Measurements from ENCODE around the gene NR2C1. TPM values are rescaled to one million over a fixed set of nuclear protein-coding genes. Genes with fewer than 3 reads are reported as not detected.
"Not testable (repeated sequence)": the region's sequence is repeated elsewhere in the genome, so short reads cannot be mapped to it uniquely, and the experiment has no call there.

NR2C1 gene
- total RNA-seq, 1 donor: 26.8 TPM

DNA sequence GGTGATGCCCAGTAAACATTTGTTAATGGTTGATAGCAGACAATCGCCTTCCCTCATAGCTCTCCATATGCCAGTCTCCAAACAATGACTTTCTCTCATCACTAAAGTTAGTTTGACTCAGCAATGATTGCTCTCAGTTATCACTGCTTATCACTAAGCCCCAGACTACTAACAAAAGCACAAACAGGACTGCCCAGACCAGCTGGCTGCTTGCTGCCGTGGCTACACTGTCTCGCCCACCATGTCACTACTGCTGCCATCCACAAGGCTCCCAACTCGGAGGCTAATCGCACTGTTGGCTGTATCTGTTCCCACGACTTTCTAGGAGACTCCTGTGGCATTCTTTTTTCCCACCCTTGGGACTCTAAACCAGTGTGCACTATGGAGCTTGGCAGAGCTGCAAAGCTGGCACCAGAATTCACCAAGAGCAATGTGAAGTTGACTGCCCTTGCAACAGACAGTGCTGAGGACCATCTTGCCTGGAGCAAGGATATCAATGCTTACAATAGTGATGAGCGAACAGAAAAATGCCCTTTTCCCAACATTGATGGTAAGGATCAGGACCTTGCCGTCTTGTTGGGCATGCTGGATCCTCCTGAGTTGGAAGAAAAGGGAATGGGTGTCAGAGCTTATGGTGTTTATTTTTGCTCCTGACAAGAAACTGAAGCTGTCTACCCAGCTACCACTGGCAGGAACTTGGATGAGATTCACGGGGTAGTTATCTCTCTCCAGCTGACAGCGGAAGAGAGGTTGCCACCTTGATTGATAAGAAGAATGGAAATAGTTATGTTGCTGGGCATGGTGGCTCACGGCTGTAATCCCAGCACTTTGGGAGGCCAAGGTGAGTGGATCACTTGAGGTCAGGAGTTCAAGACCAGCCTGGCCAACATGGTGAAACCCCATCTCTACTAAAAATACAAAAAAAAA, 27.1 kb upstream of the NR2C1 start:
- DNase-seq (ENCODE audit: low read depth): peak; percentile 16
- TF ChIP-seq CTCF (IDR thresholded peaks at IDR 0.05; ENCODE audit: insufficient read depth, low read depth, low read length): no peak
- no peak overlapping the region for H3K4me3 ChIP-seq (ENCODE audit: low read depth, low read length)

GRCh38 chr12:95099270-95099790, 25.9 kb upstream of the NR2C1 start:
- H3K4me3 ChIP-seq (ENCODE audit: low read depth, low read length): no peak overlapping the region
- TF ChIP-seq CTCF (IDR thresholded peaks at IDR 0.05; ENCODE audit: insufficient read depth, low read depth, low read length): no peak
- no peak for DNase-seq (ENCODE audit: low read depth)

GRCh38 chr12:95096852-95097251, 23.4 kb upstream of the NR2C1 start:
- peak; percentile 80 for DNase-seq (ENCODE audit: low read depth)
- no peak overlapping the region for H3K4me3 ChIP-seq (ENCODE audit: low read depth, low read length)
- TF ChIP-seq CTCF (IDR thresholded peaks at IDR 0.05; ENCODE audit: insufficient read depth, low read depth, low read length): no peak

DNA sequence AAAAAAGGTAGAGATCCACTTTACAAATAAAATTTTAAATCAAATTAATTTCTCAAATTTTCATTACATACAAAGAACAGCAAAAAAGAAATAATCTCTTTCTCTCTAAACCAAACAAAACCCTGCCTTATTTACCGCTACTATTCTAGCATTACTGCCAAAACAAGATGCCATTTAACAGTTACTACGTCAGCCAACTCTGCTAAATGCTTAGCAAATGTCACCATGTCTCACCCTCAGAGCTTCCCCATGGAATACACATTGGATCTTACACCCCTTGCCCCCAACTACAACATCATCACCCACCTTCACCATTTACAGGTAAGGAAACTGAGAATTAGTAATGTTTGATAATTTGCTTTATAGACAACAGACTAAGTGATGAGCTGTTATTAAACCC, 23.0 kb upstream of the NR2C1 start:
- no peak for TF ChIP-seq CTCF (IDR thresholded peaks at IDR 0.05; ENCODE audit: insufficient read depth, low read depth, low read length)
- no peak overlapping the region for H3K4me3 ChIP-seq (ENCODE audit: low read depth, low read length)
- no peak for DNase-seq (ENCODE audit: low read depth)

DNA sequence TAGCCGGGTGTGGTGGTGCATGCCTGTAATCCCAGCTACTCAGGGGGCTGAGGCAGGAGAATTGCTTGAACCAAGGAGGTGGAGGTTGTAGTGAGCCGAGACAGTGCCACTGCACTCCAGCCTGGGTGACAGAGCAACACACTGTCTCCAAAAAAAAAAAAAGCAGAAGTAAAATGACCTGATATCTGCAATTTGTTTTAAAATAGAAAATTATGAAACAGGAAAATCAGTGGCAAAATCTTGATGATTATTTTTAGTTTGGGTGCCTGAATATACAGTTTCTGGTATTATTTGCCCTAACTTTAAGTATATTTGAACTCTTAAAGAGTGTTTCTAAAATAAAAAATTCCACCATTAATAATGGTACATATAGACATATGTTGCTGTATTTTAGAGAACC, 22.4 kb upstream of the NR2C1 start:
- not testable (repeated sequence) for DNase-seq (ENCODE audit: low read depth); H3K4me3 ChIP-seq (ENCODE audit: low read depth, low read length)

- TF ChIP-seq CTCF (IDR thresholded peaks at IDR 0.05; ENCODE audit: insufficient read depth, low read depth, low read length): no peak
- no peak for DNase-seq (ENCODE audit: low read depth)
- no peak overlapping the region for H3K4me3 ChIP-seq (ENCODE audit: low read depth, low read length)
These were observed 16.0 kb upstream of the NR2C1 start for GRCh38 chr12:95089462-95089861.

GRCh38 chr12:95088379-95088778, 15.0 kb upstream of the NR2C1 start:
- TF ChIP-seq CTCF (IDR thresholded peaks at IDR 0.05; ENCODE audit: insufficient read depth, low read depth, low read length): no peak

More at GRCh38 chr12:95088379-95088778, 15.0 kb upstream of the NR2C1 start:
- DNase-seq (ENCODE audit: low read depth): no peak
- H3K4me3 ChIP-seq (ENCODE audit: low read depth, low read length): no peak overlapping the region
